CD4-positive, alpha-beta T cell treated with Interleukin-6 for 4 hours (primary cell): ENCODE data around the gene STAMBPL1.

Experiments used
- DNase-seq: peaks from one replicate; pipeline ENCODE4 v3.0.0-alpha.2; 2020; ENCODE audit warnings: mixed read lengths

Gene STAMBPL1

GRCh38 chr10:88896372-88896993, 16.4 kb downstream of the STAMBPL1 start:
- no peak for DNase-seq

DNA sequence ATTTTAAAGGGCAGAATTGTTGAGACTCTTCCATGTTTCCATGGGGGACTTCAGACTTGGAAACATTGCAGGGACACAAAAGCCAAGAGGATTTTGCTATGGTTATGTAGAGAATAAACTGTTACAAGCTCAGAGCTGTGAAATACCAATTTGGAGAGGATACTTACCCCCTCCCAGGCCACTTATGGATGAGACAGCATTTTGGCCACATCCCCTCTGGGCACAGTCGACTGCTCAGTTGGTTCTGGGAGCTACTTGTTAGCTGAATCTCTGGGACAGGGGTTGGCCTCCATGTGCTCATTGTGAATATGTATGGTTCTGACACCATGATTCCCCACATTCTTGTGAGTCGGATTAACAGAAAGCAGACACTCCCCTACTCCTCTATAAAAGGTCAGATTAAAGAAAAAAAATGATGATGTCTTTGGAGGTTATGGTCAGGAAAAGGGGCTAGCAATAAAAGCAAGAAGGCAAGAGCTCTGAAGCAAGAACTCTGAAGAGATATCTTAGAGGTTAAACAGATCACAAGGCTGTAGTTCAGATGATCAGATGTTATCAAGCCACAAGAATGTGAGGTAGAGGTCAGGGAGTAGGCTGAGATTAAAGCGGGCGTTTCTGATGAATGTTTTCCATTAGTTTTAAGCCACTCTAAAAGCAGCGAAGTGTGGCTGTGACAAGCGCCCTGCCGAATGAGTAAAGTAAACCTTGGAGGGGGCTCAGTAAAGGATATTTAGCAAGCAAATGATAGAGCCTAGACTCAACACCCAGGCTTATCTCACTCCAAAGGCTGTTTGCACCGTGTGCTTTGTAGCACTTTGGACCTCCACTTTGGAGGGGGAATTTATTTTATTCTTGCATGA, 17.2 kb downstream of the STAMBPL1 start:
- no peak for DNase-seq

- DNase-seq = no peak
Measured at GRCh38 chr10:88898727-88899126, 18.7 kb downstream of the STAMBPL1 start.

- DNase-seq = no peak
Measured at GRCh38 chr10:88899886-88900285, 19.8 kb downstream of the STAMBPL1 start.

DNA sequence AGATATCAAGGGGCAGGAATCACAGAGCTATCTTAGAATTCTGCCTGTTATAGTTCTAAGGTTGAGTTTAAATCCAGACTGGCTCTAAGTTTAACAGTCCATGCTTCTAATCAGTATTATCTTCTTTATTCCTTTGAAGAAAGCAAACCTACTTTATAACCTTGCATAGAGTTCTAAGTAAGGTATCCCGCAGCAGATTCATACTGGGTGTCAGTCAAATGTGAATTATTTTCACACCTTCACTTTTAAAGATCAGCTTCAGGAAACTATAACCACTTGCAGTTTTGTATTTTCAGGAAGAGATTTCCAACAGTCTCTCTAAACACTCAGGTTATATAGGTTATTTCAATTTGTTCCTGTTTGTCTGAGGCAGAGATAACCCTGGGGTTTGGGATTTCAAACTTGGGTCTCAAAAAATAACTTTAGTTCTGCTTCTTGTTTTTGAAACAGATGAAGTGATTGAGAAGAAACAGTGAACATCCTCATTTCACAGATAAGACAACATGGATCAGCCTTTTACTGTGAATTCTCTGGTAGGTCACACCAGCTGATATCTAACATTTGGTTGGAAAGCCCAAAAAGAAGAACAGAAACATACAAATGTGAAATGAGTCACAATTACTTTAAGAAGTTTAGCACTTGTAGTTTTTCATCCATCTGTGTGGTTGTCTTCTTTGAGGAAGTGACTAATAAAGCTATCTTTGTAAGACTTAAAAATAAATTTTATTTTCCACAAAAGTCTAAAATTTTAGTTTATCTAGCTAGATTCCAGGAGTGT, 21.4 kb downstream of the STAMBPL1 start:
- DNase-seq = no peak

GRCh38 chr10:88901984-88902789, 22.1 kb downstream of the STAMBPL1 start:
- DNase-seq = no peak

GRCh38 chr10:88903715-88904114, 23.7 kb downstream of the STAMBPL1 start:
- DNase-seq = no peak

- no peak for DNase-seq
Measured at GRCh38 chr10:88906921-88907320, 26.9 kb downstream of the STAMBPL1 start.

DNA sequence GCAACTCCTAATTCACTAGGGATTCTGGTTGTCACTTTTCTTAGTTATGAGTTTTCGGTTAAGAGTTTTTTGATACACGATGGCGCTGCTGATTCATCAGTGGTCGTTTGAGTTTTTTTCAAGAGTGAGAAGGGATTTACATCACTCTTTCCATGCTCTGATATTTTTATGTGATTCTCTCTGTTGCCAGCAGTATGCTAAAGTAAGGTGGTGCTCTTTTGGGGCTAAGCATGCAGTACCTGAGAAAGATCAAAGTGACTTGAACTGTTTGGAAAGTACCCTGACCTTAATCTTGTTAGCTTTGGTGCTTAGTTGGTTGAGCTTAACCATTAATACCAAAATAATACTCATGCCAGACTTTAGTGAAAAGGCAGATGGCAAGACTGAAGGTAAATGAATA, 28.1 kb downstream of the STAMBPL1 start:
- DNase-seq = no peak

DNA sequence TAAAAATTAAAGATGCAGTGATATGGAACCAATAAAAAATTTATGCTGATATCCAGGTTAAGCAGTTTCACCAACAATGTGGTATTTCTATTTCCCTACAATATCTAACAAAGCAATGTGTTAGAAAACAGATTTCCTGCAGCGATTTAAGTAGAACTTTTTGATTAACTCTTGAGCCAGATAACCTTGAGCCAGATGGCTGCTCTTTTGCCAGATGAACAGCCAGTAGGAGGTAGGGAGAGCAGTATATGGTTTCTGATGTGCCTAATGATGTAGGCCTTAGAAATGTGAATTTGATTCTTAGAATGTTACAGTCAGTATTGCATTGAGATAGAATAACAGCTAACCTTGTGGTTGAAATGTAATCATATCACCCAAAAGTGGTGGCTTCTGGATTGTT, 31.1 kb downstream of the STAMBPL1 start:
- no peak for DNase-seq

- no peak for DNase-seq
Measured at GRCh38 chr10:88911851-88912250, 31.8 kb downstream of the STAMBPL1 start.

- DNase-seq = no peak
Measured at GRCh38 chr10:88913127-88913526, 33.1 kb downstream of the STAMBPL1 start.

- DNase-seq = no peak
Measured at GRCh38 chr10:88913788-88914187, 33.7 kb downstream of the STAMBPL1 start.

DNA sequence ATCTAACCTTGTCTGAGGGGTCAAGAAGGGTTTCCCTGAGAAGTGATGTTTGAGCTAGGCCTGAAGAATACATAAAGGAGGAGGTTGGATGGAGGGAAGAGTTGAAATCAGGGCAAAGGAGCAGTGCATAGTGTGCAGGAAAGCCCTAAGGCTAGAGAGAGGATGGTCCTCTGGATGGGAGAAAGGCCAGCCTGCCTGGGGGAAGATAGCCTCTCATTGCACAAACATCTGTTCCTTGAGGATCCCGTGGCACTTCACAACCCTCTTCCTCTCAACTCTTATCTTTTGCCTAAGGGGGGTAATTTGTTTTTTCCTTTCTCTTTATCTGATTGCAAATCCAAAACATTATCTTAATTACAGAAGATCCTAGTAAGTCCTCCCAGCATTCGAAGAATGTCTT, 35.7 kb downstream of the STAMBPL1 start:
- DNase-seq = no peak

- DNase-seq = no peak
Measured at GRCh38 chr10:88916231-88916630, 36.2 kb downstream of the STAMBPL1 start.

GRCh38 chr10:88916986-88917385, 36.9 kb downstream of the STAMBPL1 start:
- DNase-seq = no peak

DNA sequence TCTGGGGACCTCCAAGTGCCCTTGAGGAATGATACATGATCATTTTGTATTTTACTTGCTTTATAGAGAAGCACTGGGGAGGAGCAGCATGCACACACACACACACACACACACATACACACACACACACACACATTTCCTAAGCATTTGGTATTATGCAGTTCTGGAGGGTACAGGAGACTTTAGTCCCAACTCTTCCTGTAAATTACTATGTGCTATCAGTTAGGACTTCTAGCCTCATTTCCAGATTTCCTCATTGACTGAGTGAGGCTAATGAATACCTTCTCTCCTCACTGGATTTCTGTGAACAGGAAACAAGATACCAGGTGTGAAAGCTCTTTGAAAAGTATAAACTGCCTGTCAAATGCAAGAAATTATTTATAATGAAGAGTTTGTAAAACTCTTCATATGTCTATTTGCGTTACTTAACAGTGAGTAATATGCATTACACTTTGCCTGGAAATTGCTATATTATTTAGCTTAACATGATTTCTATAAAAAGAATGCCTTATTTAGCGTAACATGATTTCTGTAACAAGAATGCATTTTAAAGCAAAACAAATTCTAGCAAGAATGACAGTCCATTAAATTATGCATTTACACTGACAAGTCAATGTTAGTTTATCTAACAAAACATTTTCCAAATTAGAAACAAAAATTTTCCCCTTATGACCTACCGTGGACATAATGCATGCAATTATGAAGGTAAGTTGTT, 38.3 kb downstream of the STAMBPL1 start:
- DNase-seq = no peak

- DNase-seq = no peak
Measured at GRCh38 chr10:88919041-88919440, 39.0 kb downstream of the STAMBPL1 start.

DNA sequence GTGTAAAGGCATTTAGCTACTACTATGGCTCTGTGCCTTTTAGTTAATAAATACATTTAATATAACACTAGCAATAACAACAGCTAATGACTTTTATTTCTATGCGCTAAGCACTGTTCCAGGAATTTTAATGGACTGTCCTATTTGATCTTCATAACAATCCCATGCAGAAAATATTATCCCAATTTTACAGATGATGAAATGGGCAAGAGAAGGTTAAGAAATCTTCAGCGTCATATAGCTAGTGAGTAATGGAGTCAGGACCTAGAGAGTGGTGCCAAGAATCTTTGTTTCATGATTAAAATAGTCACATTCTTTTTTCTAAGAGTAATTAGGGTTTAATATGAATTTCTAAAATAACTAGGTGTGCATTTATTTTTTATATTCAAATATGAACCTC, 40.2 kb downstream of the STAMBPL1 start:
- no peak for DNase-seq

DNA sequence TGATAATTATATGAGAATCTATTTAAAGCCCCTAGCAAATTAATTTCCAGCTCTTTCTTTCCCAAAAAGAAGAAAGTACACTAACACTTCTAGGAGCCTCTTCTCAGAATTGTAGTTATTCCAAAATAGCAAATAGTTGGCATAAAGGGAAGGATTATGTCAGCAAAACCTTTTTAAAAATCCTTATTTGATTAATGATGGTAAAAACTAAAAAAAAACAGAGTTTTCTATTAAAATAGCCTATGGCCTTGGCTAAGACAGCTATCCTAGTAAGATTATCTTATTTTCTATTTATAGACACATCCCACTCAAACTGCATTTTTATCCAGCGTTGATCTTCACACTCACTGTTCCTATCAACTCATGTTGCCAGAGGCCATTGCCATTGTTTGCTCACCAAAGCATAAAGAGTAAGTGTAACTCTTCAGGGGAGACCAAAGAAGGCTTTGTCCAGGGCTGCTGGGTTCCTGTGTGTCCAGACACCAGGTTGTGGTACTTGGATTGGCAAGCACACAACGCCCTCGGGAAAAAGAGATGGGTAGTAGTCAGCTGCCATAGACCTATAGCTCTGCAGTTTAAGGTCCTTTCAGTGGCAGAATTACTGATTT, 41.0 kb downstream of the STAMBPL1 start:
- DNase-seq = no peak

- DNase-seq = no peak
Measured at GRCh38 chr10:88922041-88922440, 42.0 kb downstream of the STAMBPL1 start.

- no peak for DNase-seq
Measured at GRCh38 chr10:88923520-88923919, 43.5 kb downstream of the STAMBPL1 start.
